ENCODE results near the gene RSPRY1. TPM values are rescaled to one million over a fixed set of nuclear protein-coding genes. Genes with fewer than 3 reads are reported as not detected.

The RSPRY1 gene
- total RNA-seq, 1 experiment from 2014 or later: 24.9 TPM

DNA sequence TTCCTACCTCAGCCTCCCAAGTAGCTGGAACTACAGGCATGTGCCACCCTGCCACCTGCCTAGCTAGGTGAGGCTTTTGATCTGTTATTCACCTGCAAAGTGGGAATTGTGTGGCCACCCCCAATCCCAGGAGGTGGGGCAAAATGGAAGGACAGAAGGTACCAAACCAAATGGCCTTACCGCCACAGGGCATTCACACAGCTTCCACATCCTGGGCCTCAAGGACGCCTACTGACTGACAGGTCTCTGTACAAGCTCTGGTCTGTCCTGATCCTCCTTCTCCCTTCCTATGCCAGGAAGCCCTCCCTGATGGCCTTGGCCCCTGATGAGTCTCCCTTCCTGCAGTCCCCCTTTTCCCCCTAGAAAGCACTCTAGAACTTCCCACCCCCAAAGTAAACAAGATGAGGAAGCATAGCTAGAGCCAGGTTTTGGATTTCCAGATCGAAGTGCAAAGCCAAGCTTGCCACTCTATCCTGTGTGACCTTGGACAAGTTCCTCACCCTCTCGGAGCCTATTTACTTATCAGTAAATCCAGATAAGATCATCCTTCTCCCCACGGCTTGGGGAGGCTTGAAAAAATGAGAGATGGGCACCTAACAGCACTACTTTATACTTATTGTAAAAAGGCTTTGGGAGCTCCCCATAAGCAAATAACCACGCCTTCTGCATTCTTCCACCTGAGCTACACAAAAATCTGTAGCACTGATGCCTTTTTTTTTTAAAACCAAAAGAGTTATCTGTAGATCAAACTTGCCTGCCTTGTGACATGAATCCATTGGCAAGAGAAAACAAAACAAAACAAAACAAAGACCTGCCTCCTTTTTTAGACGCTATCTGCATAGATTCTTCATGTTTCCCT is 93.9 kb downstream of the RSPRY1 start:
- ChIA-PET RAD21 (ENCODE audit: low non-redundant PET in 1 of 2, low total read pairs in 2 of 2, uncharacterized antibody in 2 of 2, unreplicated experiment in 2 of 2) (interaction anchor here in 1 of 2 experiments (0.5 kb wide), 1 partner anchor 32 kb away, joined by 5 read pairs; no protein-coding TSS in a partner anchor), POLR2A (interaction anchor here (0.6 kb wide), 1 partner anchor 187 kb away, joined by 3 read pairs; no protein-coding TSS in a partner anchor), CTCF (no interaction called here)
- DNase-seq (ENCODE audit: low read depth, low spot score): no peak
- ATAC-seq: no peak
- Histone ChIP-seq H3K27ac (ENCODE audit: low read depth, low read length) (no peak overlapping the region), H3K4me3 (replicated peaks in 1 of 2; ENCODE audit: low read depth in 1 of 2, low read length in 2 of 2) (no peak overlapping the region), H3K9me2 (ENCODE audit: insufficient read depth) (no peaks in the 10 kb centered on the region), H3K4me1 (ENCODE audit: control insufficient read depth in 1 of 2, insufficient read depth in 2 of 2, low read length in 2 of 2) (peaks cover 45 to 46% of the 10 kb centered on the region in 2 experiments), H3K27me3 (ENCODE audit: insufficient read depth, low read length) (no peaks in the 10 kb centered on the region), H4K20me1 (ENCODE audit: insufficient read depth) (no peaks in the 10 kb centered on the region), H3K36me3 (ENCODE audit: control insufficient read depth in 1 of 2, insufficient read depth in 2 of 2, low read length in 2 of 2) (no peaks in the 10 kb centered on the region), H3K9ac (ENCODE audit: low read length) (no peak overlapping the region), H3K9me3 (ENCODE audit: control insufficient read depth in 1 of 2, insufficient read depth in 1 of 2, low read depth in 1 of 2, low read length in 2 of 2) (no peaks in the 10 kb centered on the region), H3K79me2 (ENCODE audit: insufficient read depth, low read length) (no peaks in the 10 kb centered on the region), H3K4me2 (ENCODE audit: low read length) (peak overlapping the region; percentile 16; the same call in 1 of the 2 replicates), H2AFZ (ENCODE audit: low read depth, low read length, poor library complexity, severe bottlenecking) (no peak overlapping the region)
- TF ChIP-seq SP1 (IDR thresholded peaks at IDR 0.05; ENCODE audit: low read depth): no peak
- TF ChIP-seq, protein P1, sequence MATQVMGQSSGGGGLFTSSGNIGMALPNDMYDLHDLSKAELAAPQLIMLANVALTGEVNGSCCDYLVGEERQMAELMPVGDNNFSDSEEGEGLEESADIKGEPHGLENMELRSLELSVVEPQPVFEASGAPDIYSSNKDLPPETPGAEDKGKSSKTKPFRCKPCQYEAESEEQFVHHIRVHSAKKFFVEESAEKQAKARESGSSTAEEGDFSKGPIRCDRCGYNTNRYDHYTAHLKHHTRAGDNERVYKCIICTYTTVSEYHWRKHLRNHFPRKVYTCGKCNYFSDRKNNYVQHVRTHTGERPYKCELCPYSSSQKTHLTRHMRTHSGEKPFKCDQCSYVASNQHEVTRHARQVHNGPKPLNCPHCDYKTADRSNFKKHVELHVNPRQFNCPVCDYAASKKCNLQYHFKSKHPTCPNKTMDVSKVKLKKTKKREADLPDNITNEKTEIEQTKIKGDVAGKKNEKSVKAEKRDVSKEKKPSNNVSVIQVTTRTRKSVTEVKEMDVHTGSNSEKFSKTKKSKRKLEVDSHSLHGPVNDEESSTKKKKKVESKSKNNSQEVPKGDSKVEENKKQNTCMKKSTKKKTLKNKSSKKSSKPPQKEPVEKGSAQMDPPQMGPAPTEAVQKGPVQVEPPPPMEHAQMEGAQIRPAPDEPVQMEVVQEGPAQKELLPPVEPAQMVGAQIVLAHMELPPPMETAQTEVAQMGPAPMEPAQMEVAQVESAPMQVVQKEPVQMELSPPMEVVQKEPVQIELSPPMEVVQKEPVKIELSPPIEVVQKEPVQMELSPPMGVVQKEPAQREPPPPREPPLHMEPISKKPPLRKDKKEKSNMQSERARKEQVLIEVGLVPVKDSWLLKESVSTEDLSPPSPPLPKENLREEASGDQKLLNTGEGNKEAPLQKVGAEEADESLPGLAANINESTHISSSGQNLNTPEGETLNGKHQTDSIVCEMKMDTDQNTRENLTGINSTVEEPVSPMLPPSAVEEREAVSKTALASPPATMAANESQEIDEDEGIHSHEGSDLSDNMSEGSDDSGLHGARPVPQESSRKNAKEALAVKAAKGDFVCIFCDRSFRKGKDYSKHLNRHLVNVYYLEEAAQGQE (IDR thresholded peaks at IDR 0.05; ENCODE audit: low read depth): no peak
- no peak for TF ChIP-seq TCF7L2 (IDR thresholded peaks at IDR 0.05; ENCODE audit: borderline replicate concordance, extremely low read depth, insufficient read depth, insufficient read length)
- TF ChIP-seq, protein P2, sequence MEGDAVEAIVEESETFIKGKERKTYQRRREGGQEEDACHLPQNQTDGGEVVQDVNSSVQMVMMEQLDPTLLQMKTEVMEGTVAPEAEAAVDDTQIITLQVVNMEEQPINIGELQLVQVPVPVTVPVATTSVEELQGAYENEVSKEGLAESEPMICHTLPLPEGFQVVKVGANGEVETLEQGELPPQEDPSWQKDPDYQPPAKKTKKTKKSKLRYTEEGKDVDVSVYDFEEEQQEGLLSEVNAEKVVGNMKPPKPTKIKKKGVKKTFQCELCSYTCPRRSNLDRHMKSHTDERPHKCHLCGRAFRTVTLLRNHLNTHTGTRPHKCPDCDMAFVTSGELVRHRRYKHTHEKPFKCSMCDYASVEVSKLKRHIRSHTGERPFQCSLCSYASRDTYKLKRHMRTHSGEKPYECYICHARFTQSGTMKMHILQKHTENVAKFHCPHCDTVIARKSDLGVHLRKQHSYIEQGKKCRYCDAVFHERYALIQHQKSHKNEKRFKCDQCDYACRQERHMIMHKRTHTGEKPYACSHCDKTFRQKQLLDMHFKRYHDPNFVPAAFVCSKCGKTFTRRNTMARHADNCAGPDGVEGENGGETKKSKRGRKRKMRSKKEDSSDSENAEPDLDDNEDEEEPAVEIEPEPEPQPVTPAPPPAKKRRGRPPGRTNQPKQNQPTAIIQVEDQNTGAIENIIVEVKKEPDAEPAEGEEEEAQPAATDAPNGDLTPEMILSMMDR (IDR thresholded peaks at IDR 0.05 in 2 of 3, conservative IDR thresholded peaks at IDR 0.05 in 1 of 3; ENCODE audit: borderline replicate concordance in 1 of 3, insufficient read depth in 1 of 3, low read depth in 2 of 3, low read length in 2 of 3): no peak
- TF ChIP-seq EGR1 (IDR thresholded peaks at IDR 0.05; ENCODE audit: low read depth): no peak
- no peak for TF ChIP-seq SRF (IDR thresholded peaks at IDR 0.05; ENCODE audit: low read depth)
- TF ChIP-seq, protein P3, sequence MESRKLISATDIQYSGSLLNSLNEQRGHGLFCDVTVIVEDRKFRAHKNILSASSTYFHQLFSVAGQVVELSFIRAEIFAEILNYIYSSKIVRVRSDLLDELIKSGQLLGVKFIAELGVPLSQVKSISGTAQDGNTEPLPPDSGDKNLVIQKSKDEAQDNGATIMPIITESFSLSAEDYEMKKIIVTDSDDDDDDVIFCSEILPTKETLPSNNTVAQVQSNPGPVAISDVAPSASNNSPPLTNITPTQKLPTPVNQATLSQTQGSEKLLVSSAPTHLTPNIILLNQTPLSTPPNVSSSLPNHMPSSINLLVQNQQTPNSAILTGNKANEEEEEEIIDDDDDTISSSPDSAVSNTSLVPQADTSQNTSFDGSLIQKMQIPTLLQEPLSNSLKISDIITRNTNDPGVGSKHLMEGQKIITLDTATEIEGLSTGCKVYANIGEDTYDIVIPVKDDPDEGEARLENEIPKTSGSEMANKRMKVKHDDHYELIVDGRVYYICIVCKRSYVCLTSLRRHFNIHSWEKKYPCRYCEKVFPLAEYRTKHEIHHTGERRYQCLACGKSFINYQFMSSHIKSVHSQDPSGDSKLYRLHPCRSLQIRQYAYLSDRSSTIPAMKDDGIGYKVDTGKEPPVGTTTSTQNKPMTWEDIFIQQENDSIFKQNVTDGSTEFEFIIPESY (IDR thresholded peaks at IDR 0.05; ENCODE audit: extremely low read depth, insufficient replicate concordance, low read length): no peak
- TF ChIP-seq FOSL1 (IDR thresholded peaks at IDR 0.05; ENCODE audit: low read depth): no peak
- TF ChIP-seq EZH2phosphoT487 (IDR thresholded peaks at IDR 0.05; ENCODE audit: borderline replicate concordance): no peak
- no peak for TF ChIP-seq EZH2 (IDR thresholded peaks at IDR 0.05)
- TF ChIP-seq POLR2AphosphoS5 (IDR thresholded peaks at IDR 0.05; ENCODE audit: low read depth, low read length): no peak
- no peak for TF ChIP-seq CBX3 (IDR thresholded peaks at IDR 0.05; ENCODE audit: low read depth)
- intact Hi-C loops (cut with micrococcal nuclease): no loop called here
- BruUV-seq (replicated peaks): no TSS peak

All from HCT116 (cell line).